Mesodermal cell (in vitro differentiated cells): ENCODE measurements around the gene B3GNT2.

ENCODE experiments used
- H3K27ac ChIP-seq: 2 replicates; pipeline ENCODE4 v1.7.0; 2013; ENCODE audit warnings: mild to moderate bottlenecking, low read depth, low read length, moderate library complexity; ENCODE audit not compliant: severe bottlenecking
- H3K36me3 ChIP-seq: 2 replicates; pipeline ENCODE4 v1.7.1; 2013; ENCODE audit warnings: mild to moderate bottlenecking, low read length, moderate library complexity; ENCODE audit not compliant: control insufficient read depth, insufficient read depth
- H3K4me1 ChIP-seq: one replicate; pipeline ENCODE4 v1.7.1; 2013; ENCODE audit warnings: mild to moderate bottlenecking, low read length; ENCODE audit not compliant: insufficient read depth, control insufficient read depth, poor library complexity, severe bottlenecking
- H3K4me3 ChIP-seq: 2 replicates; pipeline ENCODE4 v1.7.0; 2013; ENCODE audit warnings: low read length, control low read depth, mild to moderate bottlenecking; ENCODE audit not compliant: insufficient read depth, poor library complexity, severe bottlenecking; ENCODE audit errors: extremely low read depth
- H3K9me3 ChIP-seq: 2 replicates; pipeline ENCODE4 v1.7.1; 2013; ENCODE audit warnings: mild to moderate bottlenecking, low read length, moderate library complexity; ENCODE audit not compliant: control insufficient read depth
- WGBS, 2 experiments: methylation state at CpG; one replicate each; pipeline ENCODE4 v1.1.5; 2013; ENCODE audit warnings: missing lambda C conversion rate in 2 of 2; ENCODE audit not compliant: insufficient coverage in 2 of 2; 5-methylcytosine and 5-hydroxymethylcytosine counted together

Gene B3GNT2

GRCh38 chr2:62185475-62186155 lies 10.3 kb upstream of the B3GNT2 start:
- H3K4me3 ChIP-seq = no peak overlapping the region
- H3K9me3 ChIP-seq = no peaks in the 10 kb centered on the region
- H3K4me1 ChIP-seq = no peaks in the 10 kb centered on the region
- no peaks in the 10 kb centered on the region for H3K36me3 ChIP-seq
- WGBS, 2 experiments = 95% methylated on average over 15 of the region's 15 CpGs
- no peak overlapping the region for H3K27ac ChIP-seq

- WGBS, 2 experiments = 98 to 100% methylated on average over 3 to 4 of the region's 4 CpGs
- H3K4me3 ChIP-seq = no peak overlapping the region
- H3K36me3 ChIP-seq = no peaks in the 10 kb centered on the region
- H3K4me1 ChIP-seq = no peaks in the 10 kb centered on the region
- H3K27ac ChIP-seq = no peak overlapping the region
- no peaks in the 10 kb centered on the region for H3K9me3 ChIP-seq
These were observed 9.6 kb upstream of the B3GNT2 start for GRCh38 chr2:62186156-62186905.

GRCh38 chr2:62187246-62187645 lies 8.7 kb upstream of the B3GNT2 start:
- no peak overlapping the region for H3K4me3 ChIP-seq
- no peak overlapping the region for H3K27ac ChIP-seq
- WGBS, 2 experiments = 88 to 97% methylated on average over 8 of the region's 9 CpGs
- no peaks in the 10 kb centered on the region for H3K36me3 ChIP-seq
- no peaks in the 10 kb centered on the region for H3K4me1 ChIP-seq
- no peaks in the 10 kb centered on the region for H3K9me3 ChIP-seq

- Histone ChIP-seq H3K36me3 (no peaks in the 10 kb centered on the region), H3K4me3 (no peak overlapping the region), H3K9me3 (no peaks in the 10 kb centered on the region), H3K4me1 (no peaks in the 10 kb centered on the region), H3K27ac (no peak overlapping the region)
- WGBS, 2 experiments = 79 to 94% methylated on average over 2 of the region's 3 CpGs
These were observed 7.5 kb upstream of the B3GNT2 start for GRCh38 chr2:62188416-62188815.

GRCh38 chr2:62189196-62189595 lies 6.7 kb upstream of the B3GNT2 start:
- no peaks in the 10 kb centered on the region for H3K36me3 ChIP-seq
- no peaks in the 10 kb centered on the region for H3K4me1 ChIP-seq
- H3K9me3 ChIP-seq = no peaks in the 10 kb centered on the region
- whole genome bisulfite sequencing, 2 experiments = 90 to 91% methylated on average over 4 to 5 of the region's 5 CpGs
- H3K27ac ChIP-seq = no peak overlapping the region
- no peak overlapping the region for H3K4me3 ChIP-seq

GRCh38 chr2:62192811-62193210 lies 3.1 kb upstream of the B3GNT2 start:
- no peak overlapping the region for H3K27ac ChIP-seq
- H3K4me3 ChIP-seq = no peak overlapping the region
- WGBS, 2 experiments = 100% methylated on average over 1 of the region's 1 CpG
- no peaks in the 10 kb centered on the region for H3K9me3 ChIP-seq
- no peaks in the 10 kb centered on the region for H3K36me3 ChIP-seq
- H3K4me1 ChIP-seq = no peaks in the 10 kb centered on the region

GRCh38 chr2:62194558-62195420 lies 1.1 kb upstream of the B3GNT2 start:
- H3K36me3 ChIP-seq = no peaks in the 10 kb centered on the region
- no peaks in the 10 kb centered on the region for H3K9me3 ChIP-seq
- no peak overlapping the region for H3K27ac ChIP-seq
- no peaks in the 10 kb centered on the region for H3K4me1 ChIP-seq
- 95% methylated on average over 45 to 51 of the region's 51 CpGs for WGBS, 2 experiments
- no peak overlapping the region for H3K4me3 ChIP-seq

- Histone ChIP-seq H3K9me3 (no peaks in the 10 kb centered on the region), H3K27ac (peak overlapping the region; percentile 59), H3K36me3 (no peaks in the 10 kb centered on the region), H3K4me3 (peak overlapping the region; percentile 96), H3K4me1 (no peaks in the 10 kb centered on the region)
- WGBS, 2 experiments = 0% methylated on average over 15 to 50 of the region's 63 CpGs
These were observed 475 bp downstream of the B3GNT2 start for GRCh38 chr2:62196278-62196901.

- H3K36me3 ChIP-seq = no peaks in the 10 kb centered on the region
- no peak overlapping the region for H3K27ac ChIP-seq
- peak overlapping the region; percentile 96 for H3K4me3 ChIP-seq
- no peaks in the 10 kb centered on the region for H3K4me1 ChIP-seq
- 1% methylated on average over 24 to 29 of the region's 48 CpGs for WGBS, 2 experiments
- no peaks in the 10 kb centered on the region for H3K9me3 ChIP-seq
These were observed 1.4 kb downstream of the B3GNT2 start for GRCh38 chr2:62197011-62197924.
